NCI-H2196 (cell line): ENCODE measurements around the gene LYRM4.

ENCODE experiments used
- DNase-seq: peaks from one replicate; lab custom pipeline; 2025; ENCODE audit not compliant: unreplicated experiment; lab: John Stamatoyannopoulos, UW

Gene LYRM4

GRCh38 chr6:5178806-5179205 lies 81.9 kb downstream of the LYRM4 start:
- DNase-seq = no peak

- DNase-seq = no peak
Measured at GRCh38 chr6:5175635-5176034, 85.1 kb downstream of the LYRM4 start.

GRCh38 chr6:5174756-5175549 lies 85.8 kb downstream of the LYRM4 start:
- DNase-seq = no peak

GRCh38 chr6:5174244-5174643 lies 86.5 kb downstream of the LYRM4 start:
- no peak for DNase-seq

- no peak for DNase-seq
Measured at GRCh38 chr6:5173810-5174209, 86.9 kb downstream of the LYRM4 start.

GRCh38 chr6:5172897-5173474 lies 87.8 kb downstream of the LYRM4 start:
- no peak for DNase-seq

- DNase-seq = no peak
Measured at GRCh38 chr6:5172041-5172653, 88.6 kb downstream of the LYRM4 start.

GRCh38 chr6:5167501-5167900 lies 93.2 kb downstream of the LYRM4 start:
- no peak for DNase-seq

- no peak for DNase-seq
Measured at GRCh38 chr6:5164092-5164491, 96.7 kb downstream of the LYRM4 start.

- DNase-seq = no peak
Measured at GRCh38 chr6:5163247-5163646, 97.5 kb downstream of the LYRM4 start.

GRCh38 chr6:5162355-5162754 lies 98.4 kb downstream of the LYRM4 start:
- DNase-seq = no peak

- no peak for DNase-seq
Measured at GRCh38 chr6:5160206-5160605, 100.5 kb downstream of the LYRM4 start.

- DNase-seq = no peak
Measured at GRCh38 chr6:5159162-5159561, 101.6 kb downstream of the LYRM4 start.

- DNase-seq = no peak
Measured at GRCh38 chr6:5158180-5158579, 102.6 kb downstream of the LYRM4 start.

- no peak for DNase-seq
Measured at GRCh38 chr6:5157621-5158138, 103.1 kb downstream of the LYRM4 start.

- no peak for DNase-seq
Measured at GRCh38 chr6:5156627-5157026, 104.1 kb downstream of the LYRM4 start.

GRCh38 chr6:5155906-5156305 lies 104.8 kb downstream of the LYRM4 start:
- no peak for DNase-seq

- DNase-seq = no peak
Measured at GRCh38 chr6:5153186-5153585, 107.6 kb downstream of the LYRM4 start.

- no peak for DNase-seq
Measured at GRCh38 chr6:5152460-5152859, 108.3 kb downstream of the LYRM4 start.

- DNase-seq = no peak
Measured at GRCh38 chr6:5151955-5152401, 108.8 kb downstream of the LYRM4 start.

GRCh38 chr6:5151360-5151954 lies 109.3 kb downstream of the LYRM4 start:
- no peak for DNase-seq
